Mesothelial cell of epicardium (in vitro differentiated cells): Measurements from ENCODE around the gene MBOAT2. TPM values are rescaled to one million over a fixed set of nuclear protein-coding genes. Genes with fewer than 3 reads are reported as not detected.

Experiments
- DNase-seq, 2 experiments: peaks; one replicate each; pipeline ENCODE4 v3.0.0; 2021; ENCODE audit warnings: low spot score in 2 of 2; ENCODE audit not compliant: unreplicated experiment in 2 of 2
- H3K27ac Mint-ChIP-seq: 2 replicates; pipeline ENCODE4 v1.8.0; 2021; ENCODE audit warnings: mixed read lengths
- H3K27me3 Mint-ChIP-seq: 2 replicates; pipeline ENCODE4 v1.8.0; 2021; ENCODE audit warnings: low read depth, mixed read lengths
- H3K36me3 Mint-ChIP-seq: 2 replicates; pipeline ENCODE4 v1.8.0; 2021; ENCODE audit warnings: mixed read lengths
- H3K4me1 Mint-ChIP-seq: 2 replicates; pipeline ENCODE4 v1.8.0; 2021; ENCODE audit warnings: mixed read lengths
- H3K4me3 Mint-ChIP-seq: 2 replicates; pipeline ENCODE4 v1.8.0; 2021; ENCODE audit warnings: mild to moderate bottlenecking, moderate library complexity, mixed read lengths
- H3K9me3 Mint-ChIP-seq: 2 replicates; pipeline ENCODE4 v1.8.0; 2021; ENCODE audit warnings: mixed read lengths
- CTCF ChIP-seq: fragments of 200-600 bp; sonication (generic); IDR thresholded peaks from one replicate; pipeline ENCODE4 v1.5.0; 2021; ENCODE audit warnings: antibody characterized with exemption; ENCODE audit not compliant: unreplicated experiment
- total RNA-seq: library from RNA; stranded (reverse); gene quantifications from 3 replicates; pipeline ENCODE4 v1.2.1, GENCODE V29; 2021

MBOAT2 gene
- total RNA-seq, 1 donor from 2014 or later, result 53.0 TPM

DNA sequence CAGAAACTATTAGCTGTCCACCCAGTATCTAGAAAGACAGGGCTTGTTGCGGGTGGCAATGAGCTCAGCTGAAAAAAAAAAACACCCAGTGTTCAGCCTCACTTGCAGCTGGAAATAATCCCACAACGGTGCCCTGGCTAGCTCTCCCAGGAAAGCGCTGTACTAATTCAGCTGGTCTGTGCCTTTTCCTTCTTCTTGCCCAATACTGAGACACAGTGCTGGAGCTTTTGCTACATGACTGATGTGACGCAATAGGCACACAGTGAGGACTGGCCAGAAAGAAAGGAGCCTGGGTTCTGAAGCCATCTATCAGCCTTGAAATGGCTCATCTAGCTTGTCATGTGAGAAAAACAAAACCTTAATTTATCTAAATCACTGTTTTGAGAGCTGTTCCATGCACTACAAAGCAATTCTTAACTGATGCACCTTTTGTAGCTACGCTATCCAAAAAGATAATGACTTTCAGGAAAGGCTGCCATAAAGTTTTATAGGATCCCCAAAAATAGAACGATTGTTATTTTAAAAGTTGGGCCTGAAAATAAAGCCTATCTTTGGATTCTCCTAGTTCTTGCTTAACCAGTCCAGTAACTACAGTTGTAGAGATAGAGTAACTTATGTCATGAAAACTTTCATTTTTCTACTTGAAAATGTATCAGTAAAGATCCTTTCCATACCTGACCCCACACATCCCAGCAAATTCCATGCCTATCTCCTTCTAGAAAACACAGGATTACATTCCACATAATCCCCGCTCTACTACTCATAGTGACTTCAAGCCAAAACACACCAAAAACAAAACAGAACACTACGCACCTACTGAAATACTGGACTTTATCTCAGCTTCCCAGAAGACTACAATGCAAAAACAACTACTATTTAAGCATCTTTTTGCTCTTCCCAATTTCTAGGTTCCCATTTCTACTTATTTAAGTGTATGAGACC, 181.9 kb downstream of the MBOAT2 start:
- no peaks in the 10 kb centered on the region for H3K9me3 Mint-ChIP-seq
- no peak for DNase-seq
- no peaks in the 10 kb centered on the region for H3K27me3 Mint-ChIP-seq
- H3K27ac Mint-ChIP-seq, result peak overlapping the region; percentile 91
- no peak for TF ChIP-seq CTCF
- no peak overlapping the region for H3K4me3 Mint-ChIP-seq
- H3K4me1 Mint-ChIP-seq, result peaks cover 24% of the 10 kb centered on the region
- peaks cover 20% of the 10 kb centered on the region for H3K36me3 Mint-ChIP-seq

DNA sequence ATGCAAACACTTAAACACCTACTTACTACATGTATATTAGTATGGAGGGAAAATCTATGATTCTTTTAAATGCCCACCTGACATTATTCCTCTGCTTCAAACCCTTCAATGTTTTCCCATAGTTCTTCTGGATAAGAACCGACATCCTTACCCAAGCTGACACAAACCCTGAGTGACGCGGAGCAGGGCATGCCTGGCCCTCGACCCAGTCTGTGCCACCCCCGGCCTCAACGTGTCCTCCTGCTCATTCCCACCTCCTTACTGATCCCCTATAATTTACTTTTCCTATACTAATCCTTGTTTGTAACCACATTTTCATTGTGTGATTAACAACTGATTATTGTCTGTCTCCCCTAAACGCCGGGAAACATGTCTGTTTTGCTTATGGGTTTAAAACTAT, 183.5 kb downstream of the MBOAT2 start:
- no peaks in the 10 kb centered on the region for H3K27me3 Mint-ChIP-seq
- no peaks in the 10 kb centered on the region for H3K9me3 Mint-ChIP-seq
- no peak for DNase-seq
- H3K4me3 Mint-ChIP-seq, result no peak overlapping the region
- peak overlapping the region; percentile 92 for H3K27ac Mint-ChIP-seq
- no peak for TF ChIP-seq CTCF
- H3K36me3 Mint-ChIP-seq, result peaks cover 17% of the 10 kb centered on the region
- H3K4me1 Mint-ChIP-seq, result peaks cover 24% of the 10 kb centered on the region

DNA sequence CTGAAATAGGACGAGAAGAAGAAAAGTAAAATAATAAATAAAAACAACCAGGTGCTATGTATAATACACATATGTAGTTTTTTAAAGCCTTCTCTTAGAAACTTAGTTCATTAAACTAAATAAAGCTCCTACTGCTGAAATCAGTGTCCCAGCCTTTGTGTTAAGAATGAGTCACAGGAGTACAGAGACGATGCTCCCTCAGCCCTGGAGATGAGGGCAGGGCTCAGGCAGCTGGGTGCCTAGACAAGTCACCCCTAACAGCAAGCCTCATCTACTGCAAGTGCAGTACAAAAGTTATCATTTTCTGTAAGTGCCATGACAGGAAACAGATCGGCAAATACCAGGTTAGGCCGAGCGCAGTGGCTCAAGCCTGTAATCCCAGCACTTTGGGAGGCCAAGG, 184.3 kb downstream of the MBOAT2 start:
- Mint-ChIP-seq H3K4me3 (no peak overlapping the region), H3K9me3 (no peaks in the 10 kb centered on the region), H3K36me3 (peaks cover 17% of the 10 kb centered on the region), H3K27me3 (no peaks in the 10 kb centered on the region), H3K4me1 (peaks cover 24% of the 10 kb centered on the region), H3K27ac (peak overlapping the region; percentile 96)
- no peak for DNase-seq
- TF ChIP-seq CTCF, result no peak

GRCh38 chr2:8817221-8817620, 186.3 kb downstream of the MBOAT2 start:
- peaks cover 24% of the 10 kb centered on the region for H3K4me1 Mint-ChIP-seq
- H3K9me3 Mint-ChIP-seq, result no peaks in the 10 kb centered on the region
- TF ChIP-seq CTCF, result no peak
- no peak overlapping the region for H3K4me3 Mint-ChIP-seq
- H3K27me3 Mint-ChIP-seq, result no peaks in the 10 kb centered on the region
- no peak for DNase-seq
- H3K27ac Mint-ChIP-seq, result no peak overlapping the region
- H3K36me3 Mint-ChIP-seq, result peaks cover 24% of the 10 kb centered on the region

- H3K4me1 Mint-ChIP-seq, result peaks cover 26% of the 10 kb centered on the region
- H3K27ac Mint-ChIP-seq, result no peak overlapping the region
- no peak overlapping the region for H3K4me3 Mint-ChIP-seq
- no peaks in the 10 kb centered on the region for H3K9me3 Mint-ChIP-seq
- no peak for DNase-seq
- no peaks in the 10 kb centered on the region for H3K27me3 Mint-ChIP-seq
- H3K36me3 Mint-ChIP-seq, result peaks cover 53% of the 10 kb centered on the region
- no peak for TF ChIP-seq CTCF
Measured at GRCh38 chr2:8806885-8807704, 196.4 kb downstream of the MBOAT2 start.
